22Rv1 (cell line): ENCODE data around the gene STIM1.

Experiments used
- CTCF ChIP-seq: fragments of 450-650 bp; IDR thresholded peaks from 2 replicates; pipeline ENCODE4 v1.5.1; 2017; ENCODE audit warnings: mild to moderate bottlenecking
- ZFX ChIP-seq: fragments of 450-650 bp; IDR thresholded peaks from 2 replicates; pipeline ENCODE4 v1.6.1; 2017; ENCODE audit warnings: antibody characterized with exemption, borderline replicate concordance

- TF ChIP-seq CTCF = no peak
- no peak for TF ChIP-seq ZFX
Measured at GRCh38 chr11:4061700-4062099, 206.2 kb downstream of the STIM1 start.
